Activated CD4-positive, alpha-beta T cell treated with anti-CD3 and anti-CD28 coated beads for 48 hours (primary cell): Measurements from ENCODE around the gene CDH22.
A peak's percentile ranks its signal among the peaks of the same experiment; 100 is the strongest.

ENCODE experiments used
- DNase-seq: peaks from one replicate; pipeline ENCODE4 v3.0.0-alpha.2; 2020

Gene CDH22

GRCh38 chr20:46212252-46212651 lies 96.0 kb downstream of the CDH22 start:
- DNase-seq = no peak

GRCh38 chr20:46211331-46211722 lies 97.0 kb downstream of the CDH22 start:
- DNase-seq = no peak

GRCh38 chr20:46210672-46211330 lies 97.5 kb downstream of the CDH22 start:
- no peak for DNase-seq

- no peak for DNase-seq
These were observed 98.2 kb downstream of the CDH22 start for GRCh38 chr20:46209930-46210671.

GRCh38 chr20:46207793-46208192 lies 100.5 kb downstream of the CDH22 start:
- no peak for DNase-seq

GRCh38 chr20:46206992-46207549 lies 101.2 kb downstream of the CDH22 start:
- DNase-seq = no peak

GRCh38 chr20:46206025-46206424 lies 102.3 kb downstream of the CDH22 start:
- DNase-seq = no peak

GRCh38 chr20:46205349-46205748 lies 102.9 kb downstream of the CDH22 start:
- DNase-seq = no peak

- no peak for DNase-seq
These were observed 103.6 kb downstream of the CDH22 start for GRCh38 chr20:46204594-46205186.

- no peak for DNase-seq
These were observed 104.8 kb downstream of the CDH22 start for GRCh38 chr20:46203510-46203837.

- DNase-seq = no peak
These were observed 105.4 kb downstream of the CDH22 start for GRCh38 chr20:46202766-46203509.

- DNase-seq = no peak
These were observed 107.4 kb downstream of the CDH22 start for GRCh38 chr20:46200582-46201570.

- DNase-seq = peak; percentile 55
These were observed 109.1 kb downstream of the CDH22 start for GRCh38 chr20:46199198-46199597.

- no peak for DNase-seq
These were observed 111.3 kb downstream of the CDH22 start for GRCh38 chr20:46196990-46197389.

- DNase-seq = no peak
These were observed 112.8 kb downstream of the CDH22 start for GRCh38 chr20:46195264-46196036.

GRCh38 chr20:46194409-46194808 lies 113.9 kb downstream of the CDH22 start:
- no peak for DNase-seq

GRCh38 chr20:46192376-46192944 lies 115.8 kb downstream of the CDH22 start:
- no peak for DNase-seq

GRCh38 chr20:46191611-46192010 lies 116.7 kb downstream of the CDH22 start:
- no peak for DNase-seq

GRCh38 chr20:46191168-46191540 lies 117.1 kb downstream of the CDH22 start:
- DNase-seq = no peak

GRCh38 chr20:46190478-46191167 lies 117.7 kb downstream of the CDH22 start:
- no peak for DNase-seq
